Fibroblast of lung (primary cell): ENCODE results near the gene PDE9A. TPM values are rescaled to one million over a fixed set of nuclear protein-coding genes. Genes with fewer than 3 reads are reported as not detected.

Experiments used
- DNase-seq, 2 donors: peaks; one replicate each; pipeline versions ENCODE4 v3.0.0 to v3.0.0-alpha.2; 2010; ENCODE audit warnings: low read depth in 2 of 2
- H2AFZ ChIP-seq: 2 replicates; pipeline ENCODE4 v1.5.1; 2012; ENCODE audit warnings: low read length, control low read depth, inconsistent platforms
- H3K27ac ChIP-seq: 2 replicates; pipeline ENCODE4 v1.5.1; 2011; ENCODE audit warnings: low read length, control low read depth; ENCODE audit not compliant: insufficient read depth
- H3K27me3 ChIP-seq: 2 replicates; pipeline ENCODE4 v1.5.1; 2011; ENCODE audit warnings: mild to moderate bottlenecking, low read length; ENCODE audit not compliant: control insufficient read depth, insufficient read depth
- H3K36me3 ChIP-seq: 2 replicates; pipeline ENCODE4 v1.5.1; 2011; ENCODE audit warnings: low read length; ENCODE audit not compliant: control insufficient read depth, insufficient read depth
- H3K4me1 ChIP-seq: 2 replicates; pipeline ENCODE4 v1.5.1; 2011; ENCODE audit warnings: low read length; ENCODE audit not compliant: control insufficient read depth, insufficient read depth; ENCODE audit errors: extremely low read depth
- H3K4me2 ChIP-seq: 2 replicates; pipeline ENCODE4 v1.5.1; 2011; ENCODE audit warnings: low read length, control low read depth; ENCODE audit not compliant: insufficient read depth; ENCODE audit errors: extremely low read depth
- H3K4me3 ChIP-seq, 4 experiments: fragments of 200-600 bp in 1 of 4; sonication (generic) in 1 of 4; replicated peaks in 1 of 4; 2 replicates each; pipeline ENCODE4 v1.5.1; 2011 to 2016; ENCODE audit warnings: low read length in 4 of 4, low read depth in 3 of 4, mild to moderate bottlenecking in 3 of 4, control low read depth in 2 of 4, inconsistent platforms in 1 of 4, mixed read lengths in 1 of 4; ENCODE audit not compliant: insufficient read depth in 1 of 4; ENCODE audit errors: control extremely low read depth in 1 of 4
- H3K79me2 ChIP-seq: 2 replicates; pipeline ENCODE4 v1.5.1; 2012; ENCODE audit warnings: mild to moderate bottlenecking, low read length, inconsistent platforms; ENCODE audit not compliant: control insufficient read depth, insufficient read depth
- H3K9ac ChIP-seq: 2 replicates; pipeline ENCODE4 v1.5.1; 2011; ENCODE audit warnings: mild to moderate bottlenecking, low read length, control low read depth; ENCODE audit not compliant: insufficient read depth
- H3K9me3 ChIP-seq: 2 replicates; pipeline ENCODE4 v1.5.1; 2012; ENCODE audit warnings: low read depth, low read length; ENCODE audit not compliant: control insufficient read depth, insufficient read depth
- H4K20me1 ChIP-seq: 2 replicates; pipeline ENCODE4 v1.5.1; 2011; ENCODE audit warnings: low read length; ENCODE audit not compliant: control insufficient read depth, insufficient read depth; ENCODE audit errors: extremely low read depth
- CTCF ChIP-seq, 2 donors: IDR thresholded peaks in 1 of 2; conservative IDR thresholded peaks in 1 of 2; 1 replicate in 1 of 2; 2 replicates in 1 of 2; pipeline ENCODE4 v1.5.1; 2011 to 2012; ENCODE audit warnings: low read length in 2 of 2, control low read depth in 1 of 2, inconsistent platforms in 1 of 2, low read depth in 1 of 2, mild to moderate bottlenecking in 1 of 2
- EZH2 ChIP-seq: IDR thresholded peaks from 2 replicates; pipeline ENCODE4 v1.5.1; 2012; ENCODE audit warnings: low read length, control low read depth, mild to moderate bottlenecking; ENCODE audit errors: missing control alignments
- polyA plus RNA-seq, 2 donors: library from polyadenylated mRNA; depleted of rRNA in 1 of 2; stranded (reverse) in 1 of 2; unstranded in 1 of 2; fragments of >200 nt; gene quantifications; 2 replicates each; pipeline ENCODE4 v1.2.1, GENCODE V29; 2011 to 2012; ENCODE audit warnings: missing spikeins in 1 of 2
- total RNA-seq: library from RNA; depleted of rRNA; stranded (reverse); fragments of >200 nt; gene quantifications from 2 replicates; pipeline ENCODE4 v1.2.1, GENCODE V29; 2014

PDE9A gene
- total and polyA plus RNA-seq, 2 donors (not counting 1 experiment from before 2014, with no cell fraction given): 1.8 to 4.4 TPM

- TF ChIP-seq EZH2 (no peak), CTCF (conservative IDR thresholded peaks at IDR 0.05 in 1 of 2, IDR thresholded peaks at IDR 0.05 in 1 of 2; ENCODE audit: low read depth in 1 of 2, low read length in 2 of 2) (no peak)
- H3K36me3 ChIP-seq: no peaks in the 10 kb centered on the region
- no peaks in the 10 kb centered on the region for H3K9me3 ChIP-seq
- H3K4me1 ChIP-seq: no peaks in the 10 kb centered on the region
- H3K79me2 ChIP-seq: no peaks in the 10 kb centered on the region
- H3K4me2 ChIP-seq: no peak overlapping the region
- no peak overlapping the region for H3K9ac ChIP-seq
- H3K27me3 ChIP-seq: peaks cover 13% of the 10 kb centered on the region
- H4K20me1 ChIP-seq: no peaks in the 10 kb centered on the region
- no peak for DNase-seq
- H3K27ac ChIP-seq: no peak overlapping the region
- H2AFZ ChIP-seq: no peak overlapping the region
- no peak overlapping the region for H3K4me3 ChIP-seq
These were observed 4.4 kb downstream of the PDE9A start for GRCh38 chr21:42657676-42658319.

DNA sequence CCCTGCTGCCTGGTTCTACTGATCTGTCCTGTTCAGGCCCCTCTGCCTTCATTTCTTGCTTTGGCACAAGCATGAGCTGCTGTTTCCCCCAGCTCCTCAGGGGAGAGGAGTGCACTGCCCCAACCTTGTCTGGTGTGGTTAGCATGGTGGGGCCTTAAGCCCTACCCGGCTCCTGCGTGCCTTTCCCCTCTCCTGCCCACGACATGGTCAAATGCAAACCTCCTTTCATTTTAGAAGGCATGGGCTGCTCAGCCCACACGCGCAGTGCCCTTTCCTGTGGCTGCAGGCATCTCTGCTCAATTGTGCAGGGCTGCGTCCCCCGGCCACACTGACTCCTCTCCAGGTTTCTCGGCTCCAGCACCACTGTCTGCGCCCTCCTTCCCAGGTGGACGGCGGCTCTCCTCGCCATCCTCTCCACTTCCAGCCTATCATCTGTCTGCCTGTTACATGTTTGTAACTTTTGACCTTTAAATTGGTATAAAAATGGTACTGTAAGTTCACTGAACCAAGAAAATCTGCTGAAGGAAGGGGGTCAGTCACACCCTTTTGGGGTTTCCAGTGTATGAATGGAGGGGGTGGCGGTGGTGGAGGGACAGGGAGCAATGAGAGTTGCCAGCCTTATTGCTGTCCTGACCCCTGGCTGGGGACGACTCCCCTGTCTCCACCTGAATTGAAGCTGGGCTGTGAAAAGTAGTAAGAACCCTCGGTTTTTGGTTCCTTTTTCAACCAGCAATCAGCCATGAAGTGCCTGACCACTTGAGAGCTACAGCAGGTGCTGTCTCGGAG is 5.1 kb downstream of the PDE9A start:
- TF ChIP-seq CTCF (conservative IDR thresholded peaks at IDR 0.05 in 1 of 2, IDR thresholded peaks at IDR 0.05 in 1 of 2; ENCODE audit: low read depth in 1 of 2, low read length in 2 of 2) (no peak), EZH2 (no peak)
- Histone ChIP-seq H3K4me2 (no peak overlapping the region), H4K20me1 (no peaks in the 10 kb centered on the region), H3K4me3 (no peak overlapping the region), H3K79me2 (no peaks in the 10 kb centered on the region), H3K4me1 (no peaks in the 10 kb centered on the region), H3K27ac (no peak overlapping the region), H3K9me3 (no peaks in the 10 kb centered on the region), H3K27me3 (peaks cover 12% of the 10 kb centered on the region), H2AFZ (no peak overlapping the region), H3K9ac (no peak overlapping the region), H3K36me3 (no peaks in the 10 kb centered on the region)
- DNase-seq: no peak

DNA sequence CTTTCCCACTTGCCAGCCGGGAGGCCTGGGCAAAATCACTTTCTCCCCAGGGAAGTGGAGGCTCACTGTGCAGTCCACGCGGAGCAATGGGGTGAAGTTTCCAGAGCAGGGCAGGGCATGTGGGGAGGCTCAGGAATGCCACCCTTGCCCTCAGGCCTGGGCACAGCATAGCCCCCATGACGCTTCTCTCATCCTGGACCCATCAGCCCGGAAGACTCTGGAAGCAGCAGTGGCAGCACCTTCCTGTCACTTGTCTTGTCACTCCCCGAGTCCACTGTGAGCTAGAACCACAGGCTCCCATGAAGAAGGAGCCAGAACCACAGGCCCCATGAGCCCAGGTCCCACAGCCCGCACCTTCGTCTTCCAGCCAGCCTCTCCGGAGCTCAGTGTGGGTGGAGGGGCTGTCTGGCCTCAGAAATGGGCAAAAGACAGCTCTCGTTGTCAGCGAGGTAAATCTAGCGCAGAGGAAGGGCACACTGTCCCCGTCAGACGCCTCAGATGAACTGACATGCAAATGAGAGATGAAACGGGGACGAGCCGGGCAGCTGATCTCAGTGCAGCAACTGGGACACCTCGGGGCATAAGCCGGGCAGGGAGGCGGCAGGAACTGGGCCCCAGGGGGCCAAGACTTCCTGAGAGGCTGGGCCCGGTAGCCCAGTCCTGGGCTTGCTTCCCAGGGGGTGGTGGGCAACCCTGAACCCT is 6.1 kb downstream of the PDE9A start:
- Histone ChIP-seq H3K27me3 (peaks cover 8% of the 10 kb centered on the region), H3K36me3 (no peaks in the 10 kb centered on the region)

More for the DNA sequence above, 6.1 kb downstream of the PDE9A start:
- Histone ChIP-seq H3K79me2 (no peaks in the 10 kb centered on the region), H3K4me1 (no peaks in the 10 kb centered on the region), H2AFZ (no peak overlapping the region), H3K9me3 (no peaks in the 10 kb centered on the region), H4K20me1 (no peaks in the 10 kb centered on the region), H3K4me3 (no peak overlapping the region), H3K9ac (no peak overlapping the region), H3K27ac (no peak overlapping the region), H3K4me2 (no peak overlapping the region)
- no peak for DNase-seq
- TF ChIP-seq EZH2 (no peak), CTCF (conservative IDR thresholded peaks at IDR 0.05 in 1 of 2, IDR thresholded peaks at IDR 0.05 in 1 of 2; ENCODE audit: low read depth in 1 of 2, low read length in 2 of 2) (no peak)
